HCT116 (cell line): Measurements from ENCODE around the gene APOBEC3C. TPM values are rescaled to one million over a fixed set of nuclear protein-coding genes. Genes with fewer than 3 reads are reported as not detected.
A peak's percentile ranks its signal among the peaks of the same experiment; 100 is the strongest.
"Not testable (repeated sequence)": the region's sequence is repeated elsewhere in the genome, so short reads cannot be mapped to it uniquely, and the experiment has no call there.

Source experiments
- ATAC-seq: fragments of 200-7000 bp; cut with Tn5 transposase; 2 replicates; pipeline ENCODE4 v1.9.1; 2020; ENCODE audit warnings: mild to moderate bottlenecking, moderate library complexity
- BruUV-seq: library from RNA; stranded (reverse); fragments of 400-500 nt; replicated peaks from 2 replicates; lab custom pipeline; 2021; lab: Mats Ljungman, UMichigan
- CTCF ChIA-PET: fragments of 300-600 bp; sonication (Branson Sonifier 250); formaldehyde crosslinking; loops from one replicate; lab custom pipeline; 2021; ENCODE audit warnings: antibody characterized with exemption; lab: Charles Lee
- POLR2A ChIA-PET: fragments of 300-600, 350-600 bp; sonication (Branson Sonifier 250); formaldehyde crosslinking; loops from one replicate; lab custom pipeline; 2021; ENCODE audit warnings: antibody characterized with exemption; lab: Charles Lee
- RAD21 ChIA-PET, 2 experiments: fragments of 300-600 bp; sonication (Branson Sonifier 250); formaldehyde crosslinking; loops; one replicate each; lab custom pipeline; 2023; ENCODE audit warnings: low total read pairs in 2 of 2; ENCODE audit not compliant: uncharacterized antibody in 2 of 2, unreplicated experiment in 2 of 2, low non-redundant PET in 1 of 2; lab: Charles Lee
- DNase-seq: peaks from one replicate; pipeline ENCODE4 v3.0.0-alpha.2; 2010; ENCODE audit warnings: low read depth, low spot score
- H2AFZ ChIP-seq: fragments of 200-600 bp; shearing (Covaris generic), sonication (generic); 2 replicates; pipeline ENCODE4 v1.6.1; 2017; ENCODE audit warnings: low read depth, mixed run types, mixed read lengths, antibody characterized with exemption, low read length; ENCODE audit not compliant: poor library complexity, severe bottlenecking
- H3K27ac ChIP-seq: 2 replicates; pipeline ENCODE4 v1.5.1; 2012; ENCODE audit warnings: low read depth, low read length
- H3K27me3 ChIP-seq: fragments of 200-600 bp; sonication (generic); 2 replicates; pipeline ENCODE4 v1.6.1; 2016; ENCODE audit warnings: mixed run types, low read length, mixed read lengths; ENCODE audit not compliant: insufficient read depth
- H3K36me3 ChIP-seq, 2 experiments: fragments of 200-500 bp in 1 of 2; fragments of 200-600 bp in 1 of 2; sonication (Bioruptor generic) in 1 of 2; sonication (generic) in 1 of 2; 2 replicates each; pipeline versions ENCODE4 v1.5.1 to v1.6.1; 2014 to 2016; ENCODE audit warnings: low read length in 2 of 2, inconsistent platforms in 1 of 2, mixed read lengths in 1 of 2, mixed run types in 1 of 2; ENCODE audit not compliant: insufficient read depth in 2 of 2, control insufficient read depth in 1 of 2
- H3K4me1 ChIP-seq, 2 experiments: fragments of 200-600 bp in 1 of 2; sonication (generic) in 1 of 2; 2 replicates each; pipeline versions ENCODE4 v1.5.1 to v1.6.1; 2012 to 2017; ENCODE audit warnings: low read length in 2 of 2, inconsistent platforms in 1 of 2, mild to moderate bottlenecking in 1 of 2, mixed read lengths in 1 of 2, mixed run types in 1 of 2, moderate library complexity in 1 of 2; ENCODE audit not compliant: insufficient read depth in 2 of 2, control insufficient read depth in 1 of 2
- H3K4me2 ChIP-seq: fragments of 200-600 bp; sonication (generic); 2 replicates; pipeline ENCODE4 v1.6.1; 2017; ENCODE audit warnings: mixed run types, low read length, mixed read lengths
- H3K4me3 ChIP-seq, 2 experiments: fragments of 200-600 bp in 1 of 2; sonication (generic) in 1 of 2; replicated peaks in 1 of 2; 2 replicates each; pipeline ENCODE4 v1.5.1; 2011 to 2016; ENCODE audit warnings: low read length in 2 of 2, control low read depth in 1 of 2, low read depth in 1 of 2, mild to moderate bottlenecking in 1 of 2, mixed read lengths in 1 of 2, mixed run types in 1 of 2
- H3K79me2 ChIP-seq: fragments of 200-600 bp; sonication (generic); 2 replicates; pipeline ENCODE4 v1.6.1; 2017; ENCODE audit warnings: mild to moderate bottlenecking, mixed run types, low read length, moderate library complexity, mixed read lengths; ENCODE audit not compliant: insufficient read depth
- H3K9ac ChIP-seq: fragments of 200-600 bp; sonication (generic); 2 replicates; pipeline ENCODE4 v1.6.1; 2016; ENCODE audit warnings: low read length, mixed read lengths
- H3K9me2 ChIP-seq: fragments of 200-600 bp; sonication (generic), shearing (Covaris generic); 2 replicates; pipeline ENCODE4 v1.6.1; 2017; ENCODE audit warnings: mixed run types, mild to moderate bottlenecking, moderate library complexity; ENCODE audit not compliant: insufficient read depth
- H3K9me3 ChIP-seq, 2 experiments: fragments of 200-500 bp in 1 of 2; fragments of 200-600 bp in 1 of 2; sonication (Bioruptor generic) in 1 of 2; sonication (generic) in 1 of 2; 2 replicates each; pipeline ENCODE4 v1.6.1; 2014 to 2017; ENCODE audit warnings: low read length in 2 of 2, mixed read lengths in 2 of 2, inconsistent platforms in 1 of 2, low read depth in 1 of 2, mild to moderate bottlenecking in 1 of 2, mixed run types in 1 of 2, moderate library complexity in 1 of 2; ENCODE audit not compliant: control insufficient read depth in 1 of 2, insufficient read depth in 1 of 2
- H4K20me1 ChIP-seq: fragments of 200-600 bp; sonication (generic), shearing (Covaris generic); 2 replicates; pipeline ENCODE4 v1.6.1; 2017; ENCODE audit warnings: mixed run types, mild to moderate bottlenecking, moderate library complexity; ENCODE audit not compliant: insufficient read depth
- intact Hi-C: fragments of 100-400 bp; cut with micrococcal nuclease; formaldehyde crosslinking; loops from 2 replicates; pipeline ENCODE4 v1.10.0; 2022
- total RNA-seq: library from RNA; stranded (reverse); gene quantifications from one replicate; pipeline ENCODE4 v1.2.1, GENCODE V29; 2021; ENCODE audit not compliant: unreplicated experiment

Gene APOBEC3C
- total RNA-seq, 1 experiment from 2014 or later: 40.2 TPM

DNA sequence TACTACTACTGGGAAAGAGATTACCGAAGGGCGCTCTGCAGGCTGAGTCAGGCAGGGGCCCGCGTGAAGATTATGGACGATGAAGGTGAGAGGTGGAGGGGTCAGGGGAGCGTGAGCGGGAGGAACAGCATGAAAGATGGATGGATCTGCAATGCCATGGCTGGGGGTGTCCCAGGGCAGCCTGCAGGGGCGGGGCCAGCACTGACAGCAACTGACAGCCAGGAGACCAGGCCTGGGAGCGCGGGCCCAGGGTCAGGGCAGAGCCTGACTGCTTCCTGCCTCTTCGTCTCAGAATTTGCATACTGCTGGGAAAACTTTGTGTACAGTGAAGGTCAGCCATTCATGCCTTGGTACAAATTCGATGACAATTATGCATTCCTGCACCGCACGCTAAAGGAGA lies 31.1 kb downstream of the APOBEC3C start:
- H3K36me3 ChIP-seq, H4K20me1 ChIP-seq, H3K9me3 ChIP-seq, POLR2A ChIA-PET, H3K27me3 ChIP-seq, H3K79me2 ChIP-seq, DNase-seq, H3K27ac ChIP-seq, H3K9ac ChIP-seq, ATAC-seq, RAD21 ChIA-PET, H2AFZ ChIP-seq, intact Hi-C loops, H3K4me3 ChIP-seq, H3K9me2 ChIP-seq, H3K4me2 ChIP-seq, CTCF ChIA-PET, BruUV-seq: not testable (repeated sequence)
- H3K4me1 ChIP-seq: peaks cover 19 to 29% of the 10 kb centered on the region in 2 experiments

DNA sequence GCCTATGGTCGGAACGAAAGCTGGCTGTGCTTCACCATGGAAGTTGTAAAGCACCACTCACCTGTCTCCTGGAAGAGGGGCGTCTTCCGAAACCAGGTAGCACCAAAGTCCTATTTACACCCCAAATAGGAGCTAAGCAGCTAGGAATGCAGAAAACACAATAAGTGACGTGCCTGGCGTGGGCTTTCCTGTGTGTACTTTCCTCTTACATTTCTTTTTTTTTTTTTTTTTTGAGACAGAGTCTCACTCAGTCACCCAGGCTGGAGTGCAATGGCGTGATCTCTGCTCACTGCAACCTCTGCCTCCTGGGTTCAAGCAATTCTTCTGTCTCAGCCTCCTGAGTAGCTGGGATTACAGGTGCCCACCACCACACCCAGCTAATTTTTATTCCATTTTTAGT lies 35.4 kb downstream of the APOBEC3C start:
- CTCF ChIA-PET: interaction anchor here (0.7 kb wide), 1 partner anchor 294 kb away, joined by 3 read pairs; no protein-coding TSS in a partner anchor
- H3K27ac ChIP-seq, BruUV-seq, H2AFZ ChIP-seq, H3K9me3 ChIP-seq, ATAC-seq, H3K36me3 ChIP-seq, H3K4me3 ChIP-seq, H3K27me3 ChIP-seq, H3K9me2 ChIP-seq, H4K20me1 ChIP-seq, DNase-seq, RAD21 ChIA-PET, H3K79me2 ChIP-seq, intact Hi-C loops: not testable (repeated sequence)
- Histone ChIP-seq H3K4me2 (peak overlapping the region; percentile 46), H3K4me1 (peaks cover 24 to 35% of the 10 kb centered on the region in 2 experiments), H3K9ac (peak overlapping the region; percentile 8; the same call in 1 of the 2 replicates)
- POLR2A ChIA-PET: interaction anchor here (0.6 kb wide), 1 partner anchor 28 kb away, joined by 4 read pairs; the partner anchor contains the start of gene APOBEC3D

DNA sequence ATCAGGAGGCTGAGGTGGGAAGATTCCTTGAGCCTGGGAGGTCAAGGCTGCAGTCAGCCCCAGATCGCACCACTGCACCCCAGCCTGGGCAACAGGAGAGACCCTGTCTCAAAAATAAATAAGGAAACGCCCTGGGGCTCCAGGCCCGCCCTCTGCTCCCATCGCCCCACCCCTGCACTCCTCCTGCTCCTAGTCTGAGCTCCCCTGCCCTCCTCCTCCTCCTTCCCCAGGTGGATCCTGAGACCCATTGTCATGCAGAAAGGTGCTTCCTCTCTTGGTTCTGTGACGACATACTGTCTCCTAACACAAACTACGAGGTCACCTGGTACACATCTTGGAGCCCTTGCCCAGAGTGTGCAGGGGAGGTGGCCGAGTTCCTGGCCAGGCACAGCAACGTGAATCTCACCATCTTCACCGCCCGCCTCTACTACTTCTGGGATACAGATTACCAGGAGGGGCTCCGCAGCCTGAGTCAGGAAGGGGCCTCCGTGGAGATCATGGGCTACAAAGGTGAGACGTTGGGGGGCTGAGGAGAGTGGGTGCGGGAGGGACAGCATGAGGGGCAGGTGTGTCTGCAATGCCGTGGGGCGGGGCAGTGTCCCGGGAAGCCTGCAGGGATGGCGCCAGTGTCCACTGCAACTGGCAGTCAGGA lies 37.9 kb downstream of the APOBEC3C start:
- POLR2A ChIA-PET, H3K4me3 ChIP-seq, intact Hi-C loops, DNase-seq, CTCF ChIA-PET, H3K36me3 ChIP-seq, H4K20me1 ChIP-seq, H3K27me3 ChIP-seq, H2AFZ ChIP-seq, H3K79me2 ChIP-seq, H3K9me2 ChIP-seq, RAD21 ChIA-PET, H3K27ac ChIP-seq, H3K9ac ChIP-seq, ATAC-seq, BruUV-seq, H3K9me3 ChIP-seq: not testable (repeated sequence)
- Histone ChIP-seq H3K4me1 (peaks cover 24 to 35% of the 10 kb centered on the region in 2 experiments), H3K4me2 (peak overlapping the region; percentile 52)
